ENCODE results near the gene PGK1.
"Not testable (repeated sequence)": the region's sequence is repeated elsewhere in the genome, so short reads cannot be mapped to it uniquely, and the experiment has no call there.

Gene PGK1

DNA sequence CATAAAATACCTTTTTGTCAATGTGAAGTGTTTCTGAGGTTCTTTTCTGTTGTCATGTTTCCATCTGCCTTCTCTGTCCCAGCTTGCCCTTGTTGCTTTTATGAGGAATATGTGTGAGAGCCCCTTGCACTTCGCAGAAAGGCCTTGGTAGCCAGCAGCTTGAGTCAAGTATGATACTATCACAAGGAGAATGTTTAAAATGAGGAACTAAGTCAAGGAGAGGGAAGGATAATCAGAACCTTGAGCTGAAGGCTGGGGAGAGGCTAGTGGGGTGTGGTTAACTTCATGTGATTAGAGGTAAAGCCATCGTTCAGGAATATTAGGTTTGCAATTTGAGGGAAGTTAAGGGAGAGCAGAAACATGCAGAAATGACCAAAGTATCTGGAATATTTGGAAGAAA lies 12.7 kb downstream of the PGK1 start:
- DNase-seq = no peak

DNA sequence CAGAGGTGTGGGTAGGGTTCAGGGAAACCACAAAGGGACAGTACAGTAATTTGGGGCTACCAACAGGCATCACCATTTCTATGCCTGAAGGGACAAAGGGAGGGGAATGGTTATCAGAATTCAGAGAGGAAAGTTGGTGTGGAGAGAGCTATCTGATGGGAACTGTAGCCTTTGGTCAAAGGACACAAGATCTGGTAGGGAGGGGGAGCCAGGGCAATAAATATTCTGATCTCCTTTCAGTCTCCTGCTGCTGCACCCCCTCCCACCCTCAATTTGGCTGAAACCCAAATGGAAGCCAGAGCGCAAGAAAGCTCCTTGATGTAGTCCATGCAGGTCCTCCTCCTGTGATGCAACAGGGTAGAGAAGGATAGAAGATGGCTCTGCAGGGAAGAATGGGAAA lies 14.6 kb downstream of the PGK1 start:
- no peak for DNase-seq

DNA sequence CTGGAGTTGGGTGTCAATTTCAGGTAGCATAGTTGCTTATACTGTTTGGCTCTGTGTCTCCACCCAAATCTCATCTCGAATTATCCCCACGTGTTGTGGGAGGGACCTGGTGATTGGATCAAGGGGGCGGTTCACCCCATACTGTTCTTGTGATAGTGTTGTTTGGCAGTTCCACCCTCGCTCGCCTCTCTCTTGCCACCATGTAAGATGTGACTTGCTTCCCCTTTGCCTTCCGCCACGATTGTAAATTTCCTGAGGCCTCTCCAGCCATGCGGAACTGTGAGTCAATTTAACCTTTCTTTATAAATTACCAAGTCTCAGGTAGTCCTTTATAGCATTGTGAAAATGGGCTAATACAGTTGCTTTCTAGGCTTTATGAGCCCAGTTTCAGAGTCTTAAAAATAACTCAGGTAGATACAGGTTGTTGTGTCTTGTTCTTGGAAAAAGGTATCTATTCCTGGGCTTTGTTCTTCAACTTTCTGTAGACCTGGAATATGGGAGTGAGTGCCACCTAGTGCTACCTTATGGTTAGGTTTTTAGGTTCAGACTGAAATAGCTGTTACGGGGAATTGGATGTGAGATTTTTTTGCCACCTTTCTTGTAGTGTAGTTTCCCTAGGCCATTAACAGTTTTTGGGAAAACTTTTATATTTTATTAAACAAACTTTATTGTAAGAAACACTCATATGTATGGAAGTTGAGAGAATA lies 15.6 kb downstream of the PGK1 start:
- no peak for DNase-seq

DNA sequence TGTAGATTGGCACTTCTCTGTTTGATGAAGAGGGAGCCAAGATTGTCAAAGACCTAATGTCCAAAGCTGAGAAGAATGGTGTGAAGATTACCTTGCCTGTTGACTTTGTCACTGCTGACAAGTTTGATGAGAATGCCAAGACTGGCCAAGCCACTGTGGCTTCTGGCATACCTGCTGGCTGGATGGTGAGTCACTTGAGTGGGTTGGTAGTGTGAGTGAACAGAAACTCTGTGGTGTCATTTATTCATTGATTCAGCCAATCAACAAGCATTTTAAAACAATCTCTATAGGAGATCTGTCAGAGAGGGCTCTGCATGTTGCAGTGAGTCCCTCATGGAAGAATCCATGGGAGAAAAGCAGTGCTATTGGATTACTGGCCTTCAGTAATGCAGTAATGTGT lies 19.1 kb downstream of the PGK1 start:
- peak; percentile 45 for DNase-seq

DNA sequence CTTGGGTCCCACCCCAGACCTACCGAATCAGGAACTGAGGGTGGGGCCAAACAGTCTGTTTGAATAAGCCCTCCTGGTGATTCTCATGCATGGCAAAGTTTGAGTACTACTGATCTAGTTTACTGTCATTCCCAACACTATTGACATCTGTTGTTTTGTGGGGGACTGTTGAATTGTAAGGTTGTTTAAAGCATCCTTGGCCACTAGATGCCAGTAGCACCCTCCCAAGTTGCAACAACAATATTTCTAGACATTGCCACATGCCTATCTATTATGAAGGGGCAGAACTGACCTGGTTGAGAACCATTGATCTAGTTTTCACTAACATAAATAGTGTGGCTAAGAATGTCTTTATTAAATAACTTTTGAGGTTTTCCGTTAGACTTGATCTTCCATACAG lies 20.3 kb downstream of the PGK1 start:
- no peak for DNase-seq

DNA sequence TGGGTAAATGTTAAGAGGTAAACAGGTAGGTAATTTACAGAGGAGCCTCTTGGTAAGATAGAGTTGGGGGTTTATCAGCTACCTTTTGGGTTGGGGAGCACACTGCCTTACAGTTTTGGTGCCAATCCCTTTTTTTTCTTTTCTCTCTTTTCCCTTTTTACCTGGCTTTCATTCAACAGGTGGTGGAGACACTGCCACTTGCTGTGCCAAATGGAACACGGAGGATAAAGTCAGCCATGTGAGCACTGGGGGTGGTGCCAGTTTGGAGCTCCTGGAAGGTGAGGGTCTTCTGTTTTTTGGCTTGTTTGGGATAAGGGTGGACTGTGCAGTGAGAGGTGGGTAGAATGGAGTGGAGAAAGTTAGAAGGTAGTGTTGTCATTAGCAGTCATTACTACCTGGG lies 21.1 kb downstream of the PGK1 start:
- DNase-seq = no peak

DNA sequence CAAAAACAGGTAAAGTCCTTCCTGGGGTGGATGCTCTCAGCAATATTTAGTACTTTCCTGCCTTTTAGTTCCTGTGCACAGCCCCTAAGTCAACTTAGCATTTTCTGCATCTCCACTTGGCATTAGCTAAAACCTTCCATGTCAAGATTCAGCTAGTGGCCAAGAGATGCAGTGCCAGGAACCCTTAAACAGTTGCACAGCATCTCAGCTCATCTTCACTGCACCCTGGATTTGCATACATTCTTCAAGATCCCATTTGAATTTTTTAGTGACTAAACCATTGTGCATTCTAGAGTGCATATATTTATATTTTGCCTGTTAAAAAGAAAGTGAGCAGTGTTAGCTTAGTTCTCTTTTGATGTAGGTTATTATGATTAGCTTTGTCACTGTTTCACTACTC lies 21.7 kb downstream of the PGK1 start:
- DNase-seq = not testable (repeated sequence)

DNA sequence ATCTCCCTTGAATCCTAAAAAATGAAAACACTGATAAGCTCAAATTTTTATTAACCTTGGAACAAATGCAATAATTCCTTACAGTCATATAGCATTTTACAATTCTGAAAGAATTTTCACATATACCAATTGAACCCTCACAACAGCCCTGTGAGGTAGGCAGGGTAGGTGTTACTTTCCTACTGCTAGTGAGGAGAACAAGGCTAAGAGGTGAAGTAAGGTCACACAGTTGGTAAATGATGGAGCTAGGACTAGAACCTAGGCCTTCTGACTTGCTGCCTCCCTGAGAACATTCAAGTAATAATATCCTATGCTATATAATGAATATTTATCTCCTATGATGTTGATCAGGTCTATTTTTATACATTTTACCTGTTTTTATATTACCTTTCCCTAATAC lies 25.7 kb downstream of the PGK1 start:
- no peak for DNase-seq

DNA sequence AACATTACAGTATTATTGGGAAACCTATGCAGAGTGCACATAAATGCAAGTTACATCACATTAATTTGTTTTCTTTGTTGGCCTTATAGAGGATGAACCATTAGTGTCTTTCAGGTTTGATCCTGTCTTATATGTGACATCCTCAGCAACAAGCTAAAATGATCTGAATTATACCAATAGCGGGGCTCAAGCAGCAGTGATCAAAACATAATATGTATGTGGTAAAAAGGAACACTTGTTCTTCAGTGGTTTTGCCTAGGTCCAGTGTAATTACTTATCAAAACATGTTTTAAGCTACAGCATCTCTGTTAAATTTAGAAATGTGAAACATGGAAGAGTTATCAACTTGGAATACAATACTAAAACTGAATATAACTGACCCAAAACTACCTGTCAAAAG lies 26.3 kb downstream of the PGK1 start:
- DNase-seq = no peak

DNA sequence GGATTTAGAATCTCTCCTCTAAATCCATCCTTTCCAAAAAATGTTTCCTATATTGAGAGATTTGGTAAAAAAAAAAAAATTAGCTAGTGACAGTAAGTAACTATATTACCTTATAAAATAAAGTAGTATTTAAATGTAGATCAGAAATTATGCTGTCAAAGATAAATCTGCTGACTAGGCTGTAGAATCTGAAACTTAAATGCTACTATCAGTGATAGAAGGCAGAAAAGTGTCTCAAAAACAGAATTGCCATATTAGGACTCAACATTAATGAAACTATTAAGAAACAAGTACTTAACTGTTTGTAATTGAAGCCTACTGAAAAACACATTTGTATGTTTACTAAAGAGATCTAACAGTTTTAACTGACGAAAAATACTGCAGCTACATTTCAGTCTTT lies 27.1 kb downstream of the PGK1 start:
- DNase-seq = no peak

DNA sequence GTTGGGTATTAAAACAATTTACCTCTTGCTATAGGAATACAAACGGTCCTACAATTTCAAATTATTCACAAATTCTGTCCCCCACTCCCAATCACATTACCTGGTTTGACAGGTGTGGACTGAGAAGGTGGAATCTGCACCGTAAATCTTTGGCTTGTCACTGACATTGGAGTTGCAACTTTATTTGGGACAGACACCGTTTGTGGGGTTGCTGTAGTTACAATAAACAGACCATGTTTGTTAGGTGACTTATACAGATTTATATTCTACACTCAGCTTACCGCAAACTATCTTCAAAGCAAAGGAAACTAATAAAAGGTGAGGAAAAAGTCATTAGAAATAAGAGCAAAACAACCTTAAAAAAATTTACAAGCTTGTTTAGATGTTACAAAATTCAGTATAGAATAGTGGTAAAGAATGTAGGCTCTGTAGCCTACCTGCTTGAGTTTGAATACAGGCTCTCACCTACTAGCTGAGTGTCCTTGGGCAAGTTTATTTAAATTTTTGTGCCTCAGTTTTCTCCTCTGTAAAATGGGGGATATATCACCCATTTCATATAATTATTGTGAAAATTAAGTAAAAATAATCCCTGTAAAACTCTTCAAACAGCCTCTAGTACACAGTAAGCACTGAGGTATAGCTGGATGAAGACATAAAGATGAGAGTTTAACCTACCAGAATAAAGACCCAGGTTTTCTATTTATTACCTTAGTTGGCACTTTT lies 29.4 kb downstream of the PGK1 start:
- DNase-seq = no peak

DNA sequence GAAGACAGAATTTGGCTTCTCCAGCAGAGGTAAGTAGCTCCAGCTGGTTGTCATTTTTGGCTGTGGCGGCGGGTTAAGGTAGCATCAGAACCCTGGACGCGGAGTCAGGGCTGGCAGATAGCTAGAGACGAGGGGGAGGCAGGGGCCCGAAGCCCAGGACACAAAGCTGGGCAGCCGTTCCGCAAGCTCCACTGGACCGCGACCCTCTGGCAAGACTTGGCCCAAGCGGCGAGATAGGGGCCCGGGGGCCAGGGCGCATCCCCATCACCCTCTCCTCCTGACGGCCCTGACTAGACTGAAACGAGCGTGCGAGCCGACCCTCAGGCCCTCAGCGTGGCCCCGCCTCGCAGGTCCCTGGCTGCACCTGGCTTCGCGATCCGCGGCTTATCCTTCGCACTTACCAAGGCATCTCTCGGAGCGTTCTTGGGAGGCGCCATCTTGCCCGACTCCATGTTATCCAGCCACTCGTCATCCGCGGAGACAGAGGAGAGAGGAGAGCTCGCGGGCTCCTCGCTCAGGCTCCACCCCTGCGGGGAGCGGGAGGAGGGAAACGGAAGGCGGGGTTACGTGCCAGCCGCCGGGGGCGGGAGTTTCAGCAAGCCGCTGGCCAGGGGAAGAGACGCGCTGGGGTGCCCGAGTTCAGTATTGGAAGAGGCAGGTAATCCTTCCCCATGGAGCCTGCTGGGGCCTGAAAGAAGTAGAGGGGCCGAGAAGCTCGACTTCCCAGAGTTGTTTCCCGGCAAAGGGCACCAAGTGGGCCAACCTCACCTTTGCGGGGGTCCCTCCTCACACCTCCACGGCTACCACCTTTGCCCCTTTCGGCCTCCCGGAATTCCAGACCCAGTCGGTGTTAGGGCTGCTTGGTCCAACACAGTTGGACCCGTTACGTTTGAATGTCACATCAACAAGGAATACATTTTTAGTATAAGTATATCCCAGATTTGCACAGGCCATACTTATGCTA lies 35.4 kb downstream of the PGK1 start, which contains the start of gene TAF9B:
Gene TAF9B (minus strand): TSS at position 491 of the 964 bp plus-strand sequence. CDS start 39 bp downstream, at position 452.
- DNase-seq = peak; percentile 84

DNA sequence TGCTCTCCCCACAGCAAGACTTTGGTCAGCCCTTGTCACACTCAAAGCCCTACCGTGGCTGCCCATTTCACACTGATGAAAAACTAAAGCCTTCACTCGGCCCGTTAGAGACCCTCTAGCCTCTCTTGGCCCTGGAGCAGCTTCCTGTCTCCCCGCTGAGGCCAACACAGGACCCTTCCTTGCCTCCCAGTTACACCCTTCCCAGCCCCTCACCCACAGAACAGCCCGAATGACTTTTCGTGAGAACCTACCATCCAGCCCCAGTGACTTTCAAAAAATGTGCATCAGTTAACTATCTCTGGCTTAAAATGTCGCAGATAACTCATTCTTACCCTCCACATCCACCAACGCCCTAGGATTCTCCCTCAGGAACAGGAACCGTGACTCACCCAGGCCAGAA lies 36.2 kb downstream of the PGK1 start:
- no peak for DNase-seq

DNA sequence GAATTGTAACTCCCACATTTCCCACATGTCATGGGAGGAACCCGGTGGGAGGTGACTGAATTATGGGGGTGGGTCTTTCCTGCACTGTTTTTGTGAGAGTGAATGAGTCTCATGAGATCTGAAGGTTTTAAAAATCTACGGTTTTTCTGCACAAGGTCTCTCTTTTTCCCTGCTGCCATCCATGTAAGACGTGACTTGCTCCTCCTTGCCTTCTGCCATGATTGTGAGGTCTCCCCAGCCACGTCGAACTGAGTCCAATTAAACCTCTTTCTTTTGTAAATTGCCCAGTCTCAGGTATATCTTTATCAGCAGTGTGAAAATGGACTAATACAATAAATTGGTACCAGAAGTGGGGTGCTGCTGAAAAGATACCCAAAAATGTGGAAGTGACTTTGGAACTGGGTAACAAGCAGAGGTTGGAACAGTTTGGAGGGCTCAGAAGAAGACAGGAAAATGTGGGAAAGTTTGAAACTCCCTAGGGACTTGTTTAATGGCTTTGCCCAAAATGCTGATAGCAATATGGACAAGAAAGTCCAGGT lies 43.0 kb downstream of the PGK1 start:
- DNase-seq = not testable (repeated sequence)

DNA sequence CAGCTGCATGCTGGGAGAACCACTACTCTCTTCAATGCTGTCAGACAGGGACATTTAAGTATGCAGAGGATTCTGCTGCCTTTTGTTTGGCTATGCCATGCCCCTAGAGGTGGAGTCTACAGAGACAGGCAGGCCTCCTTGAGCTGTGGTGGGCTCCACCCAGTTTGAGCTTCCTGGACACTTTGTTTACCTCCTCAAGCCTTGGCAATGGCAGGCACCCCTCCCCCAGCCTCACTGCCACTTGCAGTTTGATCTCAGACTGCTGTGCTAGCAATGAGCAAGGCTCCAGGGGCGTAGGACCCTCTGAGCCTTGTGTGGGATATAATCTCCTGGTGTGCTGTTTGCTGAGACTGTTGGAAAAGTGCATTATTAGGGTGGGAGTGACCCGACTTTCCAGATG lies 53.3 kb downstream of the PGK1 start:
- DNase-seq = not testable (repeated sequence)

DNA sequence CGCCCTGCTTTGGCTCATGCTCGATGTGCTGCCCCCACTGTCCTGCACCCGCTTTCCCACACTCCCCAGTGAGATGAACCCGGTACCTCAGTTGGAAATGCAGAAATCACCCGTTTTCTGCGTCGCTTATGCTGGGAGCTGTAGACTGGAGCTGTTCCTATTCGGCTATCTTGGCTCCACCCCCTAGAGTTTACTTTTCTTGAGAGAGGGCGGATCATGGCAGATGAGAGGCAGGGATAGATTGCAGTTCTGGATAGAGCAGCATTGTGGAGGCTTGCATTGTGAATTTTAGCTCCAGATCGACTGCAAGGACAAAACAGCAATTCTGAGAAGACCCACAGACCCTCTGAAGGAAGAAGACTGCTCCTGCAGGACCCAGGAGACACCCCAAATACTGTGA lies 53.8 kb downstream of the PGK1 start:
- DNase-seq = not testable (repeated sequence)

DNA sequence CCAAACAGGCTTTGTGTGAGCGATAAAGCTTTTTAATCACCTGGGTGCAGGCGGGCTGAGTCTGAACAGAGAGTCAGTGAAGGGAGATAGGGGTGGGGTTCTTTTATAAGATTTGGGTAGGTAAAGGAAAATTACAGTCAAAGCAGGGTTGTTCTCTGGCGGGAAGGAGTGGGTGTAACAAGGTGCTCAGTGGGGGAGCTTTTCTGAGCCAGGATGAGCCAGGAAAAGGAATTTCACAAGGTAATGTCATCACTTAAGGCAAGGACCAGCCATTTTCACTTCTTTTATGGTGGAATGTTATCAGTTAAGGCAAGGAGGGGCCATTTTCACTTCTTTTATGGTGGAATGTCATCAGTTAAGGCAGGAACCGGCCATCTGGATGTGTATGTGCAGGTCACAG lies 56.7 kb downstream of the PGK1 start:
- DNase-seq = not testable (repeated sequence)

DNA sequence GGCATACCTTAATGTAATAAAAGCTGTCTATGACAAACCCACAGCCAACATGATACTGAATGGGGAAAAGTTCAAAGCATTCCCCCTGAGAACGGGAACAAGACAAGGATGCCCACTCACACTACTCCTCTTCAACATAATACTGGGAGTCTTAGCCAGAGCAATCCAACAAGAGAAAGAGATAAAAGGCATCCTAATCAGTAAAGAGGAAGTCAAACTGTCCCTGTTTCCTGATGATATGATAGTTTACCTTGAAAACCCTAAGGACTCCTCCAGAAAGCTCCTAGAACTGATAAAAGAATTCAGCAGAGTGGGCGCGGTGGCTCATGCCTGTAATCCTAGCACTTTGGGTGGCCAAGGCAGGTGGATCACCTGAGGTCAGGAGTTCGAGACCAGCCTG lies 59.1 kb downstream of the PGK1 start:
- not testable (repeated sequence) for DNase-seq

DNA sequence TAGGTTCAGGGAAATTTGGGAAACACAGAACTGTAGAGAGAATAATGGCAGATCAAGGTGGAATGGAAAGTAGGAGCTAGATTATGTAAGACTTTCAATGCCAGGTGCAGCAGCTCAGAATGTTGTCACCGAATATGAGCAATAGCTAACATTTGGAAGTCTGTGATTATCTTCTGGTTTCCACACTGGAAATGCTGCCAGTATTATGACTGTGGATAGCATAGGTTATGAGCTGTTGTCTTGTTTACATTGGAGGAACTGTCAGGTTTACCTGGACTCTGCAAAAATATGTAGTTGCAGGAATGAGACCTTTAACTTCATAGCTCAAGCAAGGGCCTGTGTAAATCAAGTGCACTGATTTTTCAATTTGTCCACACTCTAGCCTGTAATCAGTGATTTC lies 61.4 kb downstream of the PGK1 start:
- no peak for DNase-seq

DNA sequence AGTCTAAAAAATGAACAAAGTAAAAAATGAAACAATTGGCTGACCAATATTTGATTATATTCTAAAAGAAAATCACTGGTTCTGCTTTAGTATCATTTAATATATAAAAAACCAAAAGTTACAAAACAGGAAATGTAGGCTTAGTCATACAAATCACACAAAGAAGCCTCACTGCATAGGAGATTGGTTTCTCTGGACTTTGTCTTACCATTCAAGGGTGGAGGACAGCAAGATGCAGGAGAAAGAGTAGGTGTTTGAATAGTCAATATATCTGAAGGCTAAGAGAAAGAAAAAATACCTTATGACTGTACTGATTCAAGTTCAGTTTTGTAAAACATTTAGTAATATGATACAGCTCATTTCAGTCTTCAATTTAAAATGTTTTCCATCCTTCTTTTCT lies 64.0 kb downstream of the PGK1 start:
- DNase-seq = no peak

All from stimulated activated CD8-positive, alpha-beta memory T cell treated with anti-CD3 and anti-CD28 coated beads, Interleukin-4, amount 100 ng/mL, for 48 hours (primary cell).